Adrenal gland (tissue), 19 donors: ENCODE data around the gene TPSB2. TPM values are rescaled to one million over a fixed set of nuclear protein-coding genes. Genes with fewer than 3 reads are reported as not detected.
"Not testable (repeated sequence)": the region's sequence is repeated elsewhere in the genome, so short reads cannot be mapped to it uniquely, and the experiment has no call there.

Source experiments
- DNase-seq, 7 donors: peaks; one replicate each; pipeline ENCODE4 v3.0.0-alpha.2; 2019 to 2020
- H3K27ac ChIP-seq, 5 donors: fragments of 200-600 bp; sonication (generic) in 4 of 5; 1 replicate in 3 of 5; 2 replicates in 2 of 5; pipeline versions ENCODE4 v1.5.1 to v1.8.0; 2016 to 2020; ENCODE audit warnings: mild to moderate bottlenecking in 1 of 5
- H3K27me3 ChIP-seq: fragments of 200-600 bp; 2 replicates; pipeline ENCODE4 v1.8.0; 2021
- H3K36me3 ChIP-seq, 2 donors: fragments of 200-600 bp; replicated peaks in 1 of 2; 1 replicate in 1 of 2; 2 replicates in 1 of 2; pipeline versions ENCODE4 v1.5.1 to v1.8.0; 2018 to 2022
- H3K4me1 ChIP-seq, 2 donors: fragments of 200-600 bp; replicated peaks in 1 of 2; 1 replicate in 1 of 2; 2 replicates in 1 of 2; pipeline versions ENCODE4 v1.5.1 to v1.8.0; 2018 to 2021
- H3K4me3 ChIP-seq, 4 donors: fragments of 200-600 bp; sonication (generic) in 3 of 4; one replicate each; pipeline ENCODE4 v1.5.1; 2016 to 2018
- H3K9me3 ChIP-seq, 3 donors: fragments of 200-600 bp; sonication (generic) in 1 of 3; replicated peaks in 1 of 3; 1 replicate in 2 of 3; 2 replicates in 1 of 3; pipeline versions ENCODE4 v1.5.1 to v1.8.0; 2016 to 2021
- CTCF ChIP-seq, 6 experiments: fragments of 450-650 bp in 4 of 6; fragments of 200-600 bp in 2 of 6; sonication (generic) in 1 of 6; IDR thresholded peaks; 1 replicate in 5 of 6; 2 replicates in 1 of 6; pipeline versions ENCODE4 v1.5.1 to v1.8.0; 2016 to 2021; ENCODE audit warnings: antibody characterized with exemption in 6 of 6, mild to moderate bottlenecking in 2 of 6, moderate library complexity in 1 of 6
- POLR2A ChIP-seq, 2 donors: fragments of 450-650 bp; IDR thresholded peaks; one replicate each; pipeline ENCODE4 v1.6.1; 2017; ENCODE audit warnings: antibody characterized with exemption in 2 of 2, mild to moderate bottlenecking in 2 of 2, moderate library complexity in 1 of 2
- WGBS, 4 donors: extraction: QIAGEN DNeasy Blood & Tissue Kit in 2 of 4; methylation state at CpG; one replicate each; pipeline versions ENCODE4 v1.1.5 to v1.1.7; 2013 to 2017; 5-methylcytosine and 5-hydroxymethylcytosine counted together
- intact Hi-C, 2 donors: fragments of 100-400 bp; cut with DNase I; formaldehyde crosslinking; loops; one replicate each; pipeline versions ENCODE4 v1.14.1 to v1.15.0; 2022 to 2023
- long read RNA-seq, 10 donors: library from polyadenylated mRNA in 3 of 10; unstranded in 2 of 10; stranded (forward) in 1 of 10; transcript quantifications; one replicate each; pipeline ENCODE4 v2.0.0 and lab custom pipeline, GENCODE V29; 2021 to 2026
- polyA plus RNA-seq, 3 donors: library from polyadenylated mRNA; stranded (reverse); fragments of 200-250 nt in 2 of 3; fragments of 350-450 nt in 1 of 3; fragmentation: Illumina TruSeq in 1 of 3; extraction: RNeasy Lipid Tissue Mini Kit (QIAGEN cat#74804) in 1 of 3; gene quantifications; one replicate each; pipeline ENCODE4 v1.2.3, GENCODE V29; 2013 to 2014
- total RNA-seq, 9 donors: library from RNA; depleted of rRNA in 4 of 9; stranded (reverse); fragments of >200 nt in 4 of 9; fragments of 120-200 nt in 1 of 9; fragmentation: NEBNext Ultra II Directional in 1 of 9; extraction: Animal tissue kit (Norgen Biotek cat#: 25700) in 1 of 9; gene quantifications; one replicate each; pipeline versions ENCODE4 v1.1.0 to v1.2.4, GENCODE V29; 2013 to 2023
- donor health status: healthy with polysubstance abuse.
- donor health status: Bipolar disorder and iron deficiency.
- donor health status: DM: yes; HTN: yes; CAD: no.
- donor health status: DM: no; HTN: no; CAD: no.
- donor health status: DM: no; HTN: no; CAD: no.
- donor health status: DM: yes; HTN: yes; CAD: no.

Gene TPSB2
- 1 to 10 TPM in 2 of 9 donors, under 1 TPM in 3, not detected in 4; 0.54 to 6.6 (median 0.78) TPM for total RNA-seq
- 1 to 10 TPM in 1 of 3 donors, under 1 TPM in 1, not detected in 1; 0.32 to 5.1 TPM for polyA plus RNA-seq
- long read RNA-seq, donor 1 = 0 reads
- long read RNA-seq, donor 2 = 0 reads
- long read RNA-seq, donor 3 = 0 reads
- long read RNA-seq, donor 4 = 0 reads
- long read RNA-seq, donor 5, partial matches to known transcripts = 0 of 2 reads
- long read RNA-seq, donor 5, other reads (novel, unspliced or antisense) = 0 of 2 reads
- long read RNA-seq, donor 6, partial matches to known transcripts = 0 of 1 reads
- long read RNA-seq, donor 6, other reads (novel, unspliced or antisense) = 1 of 1 reads
- long read RNA-seq, donor 7 = 0 reads
- long read RNA-seq, donor 8 = 0 reads
- long read RNA-seq, donor 9 = 0 reads
- long read RNA-seq, donor 10 = 0 reads

- H3K27ac ChIP-seq, intact Hi-C loops, H3K27me3 ChIP-seq, H3K4me3 ChIP-seq, H3K36me3 ChIP-seq, DNase-seq, H3K4me1 ChIP-seq, H3K9me3 ChIP-seq: not testable (repeated sequence)
- 84% methylated on average over 4 of the region's 11 CpGs; no CpG with 5 or more reads in 3 of the 4 donors for WGBS, 4 donors
Measured at GRCh38 chr16:1230084-1230470, at the start of gene TPSB2. TPSB2 (minus strand) TSS chr16:1230184; CDS start chr16:1229951, 233 bp downstream.

- Histone ChIP-seq H3K36me3 (no peaks in the 10 kb centered on the region), H3K4me3 (no peak overlapping the region), H3K4me1 (no peaks in the 10 kb centered on the region), H3K9me3 (no peaks in the 10 kb centered on the region), H3K27ac (no peak overlapping the region), H3K27me3 (peaks cover 14% of the 10 kb centered on the region)
- intact Hi-C loops = no loop called here
- TF ChIP-seq POLR2A (IDR thresholded peaks at IDR 0.05) = no peak
- no peak for DNase-seq
- WGBS, 4 donors = 67 to 70% (median 69%) methylated on average over 20 to 30 of the region's 30 CpGs
Measured at GRCh38 chr16:1279081-1279944, 49.3 kb upstream of the TPSB2 start.

GRCh38 chr16:1278477-1278876 is 48.5 kb upstream of the TPSB2 start:
- H3K27ac ChIP-seq = no peak overlapping the region
- no peak for DNase-seq
- 16 to 34% (median 18%) methylated on average over 4 to 18 of the region's 18 CpGs for WGBS, 4 donors
- intact Hi-C loops = no loop called here
- no peak for TF ChIP-seq POLR2A (IDR thresholded peaks at IDR 0.05)
- no peak for TF ChIP-seq CTCF (IDR thresholded peaks at IDR 0.05)
- H3K4me3 ChIP-seq = no peak overlapping the region
- peaks cover 14% of the 10 kb centered on the region for H3K27me3 ChIP-seq
- no peaks in the 10 kb centered on the region for H3K9me3 ChIP-seq
- H3K36me3 ChIP-seq = no peaks in the 10 kb centered on the region
- no peaks in the 10 kb centered on the region for H3K4me1 ChIP-seq

GRCh38 chr16:1277617-1278282 is 47.8 kb upstream of the TPSB2 start:
- Histone ChIP-seq H3K9me3 (no peaks in the 10 kb centered on the region), H3K4me3 (no peak overlapping the region), H3K27me3 (peaks cover 14% of the 10 kb centered on the region), H3K4me1 (no peaks in the 10 kb centered on the region), H3K36me3 (no peaks in the 10 kb centered on the region), H3K27ac (no peak overlapping the region)
- 33 to 53% (median 39%) methylated on average over 8 to 21 of the region's 21 CpGs for WGBS, 4 donors
- DNase-seq = no peak
- TF ChIP-seq CTCF (IDR thresholded peaks at IDR 0.05) (no peak), POLR2A (IDR thresholded peaks at IDR 0.05) (no peak)
- intact Hi-C loops = no loop called here

- TF ChIP-seq CTCF (IDR thresholded peaks at IDR 0.05) (no peak), POLR2A (IDR thresholded peaks at IDR 0.05) (no peak)
- H3K27me3 ChIP-seq = peaks cover 14% of the 10 kb centered on the region
- WGBS, 4 donors = 60 to 75% (median 68%) methylated on average over 8 to 19 of the region's 19 CpGs
Measured at GRCh38 chr16:1277151-1277598, 47.2 kb upstream of the TPSB2 start.

More at GRCh38 chr16:1277151-1277598, 47.2 kb upstream of the TPSB2 start:
- no peaks in the 10 kb centered on the region for H3K36me3 ChIP-seq
- no peaks in the 10 kb centered on the region for H3K9me3 ChIP-seq
- no peak overlapping the region for H3K4me3 ChIP-seq
- no peak for DNase-seq
- intact Hi-C loops = no loop called here
- no peak overlapping the region for H3K27ac ChIP-seq
- H3K4me1 ChIP-seq = no peaks in the 10 kb centered on the region
